IMR-90 (cell line): Measurements from ENCODE around the gene COPS7A. TPM values are rescaled to one million over a fixed set of nuclear protein-coding genes. Genes with fewer than 3 reads are reported as not detected.

ENCODE experiments used
- ATAC-seq: fragments of 200-7000 bp; cut with Tn5 transposase; 2 replicates; pipeline ENCODE4 v1.9.1; 2020; ENCODE audit warnings: low read depth, mild to moderate bottlenecking, moderate library complexity
- BruUV-seq: library from RNA; stranded (reverse); fragments of 400-500 nt; replicated peaks from 2 replicates; lab custom pipeline; 2021; lab: Mats Ljungman, UMichigan
- CTCF ChIA-PET: fragments of 300-600 bp; formaldehyde crosslinking; extraction: SDS; loops from one replicate; lab custom pipeline; 2021; ENCODE audit warnings: antibody characterized with exemption; lab: Yijun Ruan, JAX
- POLR2A ChIA-PET: fragments of 300-600 bp; sonication (Branson Sonifier 250); formaldehyde crosslinking; loops from one replicate; lab custom pipeline; 2022; ENCODE audit warnings: antibody characterized with exemption; ENCODE audit not compliant: unreplicated experiment; lab: Charles Lee
- DNase-seq: peaks from one replicate; pipeline ENCODE4 v3.0.0; 2013
- H2AFZ ChIP-seq: replicated peaks from 2 replicates; pipeline ENCODE3; 2013; ENCODE audit warnings: low read length, mild to moderate bottlenecking; ENCODE audit not compliant: poor library complexity
- H2AK5ac ChIP-seq: 2 replicates; pipeline ENCODE4 v1.6.1; 2013; ENCODE audit warnings: low read depth, low read length, inconsistent platforms
- H2AK9ac ChIP-seq: replicated peaks from 2 replicates; pipeline ENCODE3; 2013; ENCODE audit warnings: mild to moderate bottlenecking, low read depth, low read length, moderate library complexity; ENCODE audit not compliant: poor library complexity
- H2BK120ac ChIP-seq: 2 replicates; pipeline ENCODE4 v1.6.1; 2013; ENCODE audit warnings: low read depth, low read length, inconsistent platforms
- H2BK15ac ChIP-seq: 3 replicates; pipeline ENCODE4 v1.6.1; 2013; ENCODE audit warnings: low read depth, low read length, inconsistent platforms
- H2BK20ac ChIP-seq: 2 replicates; pipeline ENCODE4 v1.6.1; 2013; ENCODE audit warnings: low read depth, mild to moderate bottlenecking, inconsistent platforms, low read length, moderate library complexity
- H2BK5ac ChIP-seq: 2 replicates; pipeline ENCODE4 v1.6.1; 2013; ENCODE audit warnings: mild to moderate bottlenecking, low read depth, low read length, inconsistent platforms; ENCODE audit not compliant: poor library complexity, severe bottlenecking
- H3K14ac ChIP-seq: replicated peaks from 2 replicates; pipeline ENCODE4 v1.6.1; 2013; ENCODE audit warnings: low read depth, low read length, inconsistent platforms
- H3K18ac ChIP-seq: 2 replicates; pipeline ENCODE4 v1.6.1; 2013; ENCODE audit warnings: low read depth, low read length, control low read depth
- H3K23ac ChIP-seq: 2 replicates; pipeline ENCODE4 v1.6.1; 2013; ENCODE audit warnings: low read depth, low read length, inconsistent platforms
- H3K27ac ChIP-seq: 2 replicates; pipeline ENCODE4 v1.5.1; 2013; ENCODE audit warnings: mild to moderate bottlenecking, control low read depth, low read length; ENCODE audit not compliant: insufficient read depth
- H3K27me3 ChIP-seq: 2 replicates; pipeline ENCODE4 v1.6.1; 2013; ENCODE audit warnings: low read length; ENCODE audit not compliant: control insufficient read depth, insufficient read depth
- H3K36me3 ChIP-seq: 2 replicates; pipeline ENCODE4 v1.6.1; 2013; ENCODE audit warnings: low read length, mixed read lengths; ENCODE audit not compliant: control insufficient read depth, insufficient read depth
- H3K4ac ChIP-seq: 2 replicates; pipeline ENCODE4 v1.6.1; 2013; ENCODE audit warnings: low read depth, low read length, inconsistent platforms
- H3K4me1 ChIP-seq: 2 replicates; pipeline ENCODE4 v1.6.1; 2013; ENCODE audit warnings: low read length, mixed read lengths; ENCODE audit not compliant: control insufficient read depth, insufficient read depth
- H3K4me2 ChIP-seq: 2 replicates; pipeline ENCODE4 v1.6.1; 2013; ENCODE audit warnings: low read depth, mild to moderate bottlenecking, control low read depth, low read length, moderate library complexity
- H3K4me3 ChIP-seq: 2 replicates; pipeline ENCODE4 v1.5.1; 2013; ENCODE audit warnings: low read depth, mild to moderate bottlenecking, control low read depth, low read length, moderate library complexity; ENCODE audit not compliant: insufficient read depth
- H3K56ac ChIP-seq: 2 replicates; pipeline ENCODE4 v1.6.1; 2013; ENCODE audit warnings: low read length, inconsistent platforms; ENCODE audit not compliant: insufficient read depth; ENCODE audit errors: extremely low read depth
- H3K79me1 ChIP-seq, 2 experiments: 2 replicates each; pipeline ENCODE4 v1.6.1; 2013; ENCODE audit warnings: low read length in 2 of 2, inconsistent platforms in 1 of 2, low read depth in 1 of 2
- H3K9ac ChIP-seq: 2 replicates; pipeline ENCODE4 v1.6.1; 2013; ENCODE audit warnings: low read depth, low read length, control low read depth
- H3K9me1 ChIP-seq: 2 replicates; pipeline ENCODE4 v1.6.1; 2013; ENCODE audit warnings: low read length, inconsistent platforms; ENCODE audit not compliant: insufficient read depth
- H3K9me3 ChIP-seq: 2 replicates; pipeline ENCODE4 v1.6.1; 2013; ENCODE audit warnings: low read length; ENCODE audit not compliant: control insufficient read depth, insufficient read depth
- H4K20me1 ChIP-seq: 2 replicates; pipeline ENCODE4 v1.6.1; 2013; ENCODE audit warnings: low read length, inconsistent platforms; ENCODE audit not compliant: insufficient read depth
- H4K5ac ChIP-seq: 2 replicates; pipeline ENCODE4 v1.6.1; 2013; ENCODE audit warnings: mild to moderate bottlenecking, low read depth, low read length, control low read depth
- H4K8ac ChIP-seq, 2 experiments: 2 replicates each; pipeline ENCODE4 v1.6.1; 2013; ENCODE audit warnings: low read depth in 2 of 2, low read length in 2 of 2, control low read depth in 1 of 2, inconsistent platforms in 1 of 2
- H4K91ac ChIP-seq: 2 replicates; pipeline ENCODE4 v1.6.1; 2013; ENCODE audit warnings: low read depth, low read length, inconsistent platforms; ENCODE audit not compliant: insufficient read depth
- CEBPB ChIP-seq: IDR thresholded peaks from 2 replicates; pipeline ENCODE4 v1.6.1; 2012; ENCODE audit warnings: low read depth, low read length, improper control_type of control experiment
- FOS ChIP-seq: fragments of 150-350 bp; IDR thresholded peaks from 2 replicates; pipeline ENCODE4 v1.6.1; 2016; ENCODE audit warnings: low read depth, low read length
- SMC3 ChIP-seq: fragments of 150-350 bp; IDR thresholded peaks from 2 replicates; pipeline ENCODE4 v1.6.1; 2016; ENCODE audit warnings: low read depth, mild to moderate bottlenecking, antibody characterized with exemption, low read length, moderate library complexity
- WGBS, 2 experiments: methylation state at CpG; one replicate each; pipeline versions ENCODE4 v1.1.5 to v1.1.7; 2013; ENCODE audit warnings: missing lambda C conversion rate in 2 of 2; ENCODE audit not compliant: insufficient read length in 1 of 2; ENCODE audit errors: extremely low coverage in 2 of 2; 5-methylcytosine and 5-hydroxymethylcytosine counted together
- dilution Hi-C: fragments of 300-500 bp; cut with HindIII; formaldehyde crosslinking; loops from one replicate; pipeline ENCODE4 v1.14.3; 2018; ENCODE audit warnings: low sequenced_read_pairs; ENCODE audit not compliant: unreplicated experiment
- in situ Hi-C: fragments of 300-500 bp; cut with MboI; formaldehyde crosslinking; loops from 3 replicates; pipeline ENCODE4 v1.14.3; 2019; ENCODE audit warnings: low sequenced_read_pairs, inconsistent platforms, mixed read lengths
- intact Hi-C: fragments of 100-400 bp; cut with micrococcal nuclease; formaldehyde crosslinking; loops from 2 replicates; pipeline ENCODE4 v1.10.0; 2022
- polyA plus RNA-seq, 3 experiments: library from polyadenylated mRNA; depleted of rRNA; stranded (reverse); fragments of >200 nt; gene quantifications; 2 replicates each; pipeline ENCODE4 v1.2.3, GENCODE V29; 2012; ENCODE audit warnings: low replicate concordance in 1 of 3
- total RNA-seq: library from RNA; depleted of rRNA; stranded (reverse); fragments of >200 nt; gene quantifications from 2 replicates; pipeline ENCODE4 v1.2.3, GENCODE V29; 2012

COPS7A gene
- total and polyA plus RNA-seq, 2 of the 4 experiments (the other 2 are of a cell fraction) = 58.8 to 135 TPM

- in situ Hi-C loops (no loop called here), intact Hi-C loops (no loop called here), dilution Hi-C loops (no loop called here)
- H3K4me3 ChIP-seq = no peak overlapping the region
- 100% methylated on average over 1 of the region's 7 CpGs; no CpG with 5 or more reads in 1 of the 2 experiments for WGBS, 2 experiments
- H3K9me3 ChIP-seq = no peaks in the 10 kb centered on the region
- no peak overlapping the region for H2BK15ac ChIP-seq
- no peak overlapping the region for H3K27ac ChIP-seq
- H3K14ac ChIP-seq = no peak overlapping the region
- no peak for DNase-seq
- no peak overlapping the region for H2BK20ac ChIP-seq
- no peak overlapping the region for H2BK5ac ChIP-seq
- no peak overlapping the region for H3K23ac ChIP-seq
- H4K8ac ChIP-seq = no peak overlapping the region
- H2AFZ ChIP-seq = no peak overlapping the region
- no peak for TF ChIP-seq CEBPB
- TF ChIP-seq SMC3 = no peak
- no peak for TF ChIP-seq FOS
- no peak overlapping the region for H2AK5ac ChIP-seq
- no peak overlapping the region for H2AK9ac ChIP-seq
- ChIA-PET POLR2A (no interaction called here), CTCF (no interaction called here)
- no peak overlapping the region for H3K9ac ChIP-seq
- no peak overlapping the region for H3K56ac ChIP-seq
- BruUV-seq = no TSS peak
- H4K5ac ChIP-seq = no peak overlapping the region
- peaks cover 2% of the 10 kb centered on the region; the same call in 1 of the 2 replicates for H3K9me1 ChIP-seq
- no peaks in the 10 kb centered on the region for H3K27me3 ChIP-seq
- H2BK120ac ChIP-seq = no peak overlapping the region
- H3K4ac ChIP-seq = no peak overlapping the region
- no peak overlapping the region for H4K91ac ChIP-seq
- no peaks in the 10 kb centered on the region for H4K20me1 ChIP-seq
- ATAC-seq = no peak
- no peak overlapping the region for H3K18ac ChIP-seq
- peaks cover 25 to 39% of the 10 kb centered on the region in 2 experiments for H3K79me1 ChIP-seq
- H3K4me2 ChIP-seq = no peak overlapping the region
- H3K36me3 ChIP-seq = peaks cover 28% of the 10 kb centered on the region
- H3K4me1 ChIP-seq = 0 out of 2 replicates have a peak, but pooled peaks cover 2% of the 10 kb centered on the region
Measured at GRCh38 chr12:6725350-6725749, 1.5 kb downstream of the COPS7A start.
